ENCODE data around the gene C19orf73.
"Not testable (repeated sequence)": the region's sequence is repeated elsewhere in the genome, so short reads cannot be mapped to it uniquely, and the experiment has no call there.

The C19orf73 gene

DNA sequence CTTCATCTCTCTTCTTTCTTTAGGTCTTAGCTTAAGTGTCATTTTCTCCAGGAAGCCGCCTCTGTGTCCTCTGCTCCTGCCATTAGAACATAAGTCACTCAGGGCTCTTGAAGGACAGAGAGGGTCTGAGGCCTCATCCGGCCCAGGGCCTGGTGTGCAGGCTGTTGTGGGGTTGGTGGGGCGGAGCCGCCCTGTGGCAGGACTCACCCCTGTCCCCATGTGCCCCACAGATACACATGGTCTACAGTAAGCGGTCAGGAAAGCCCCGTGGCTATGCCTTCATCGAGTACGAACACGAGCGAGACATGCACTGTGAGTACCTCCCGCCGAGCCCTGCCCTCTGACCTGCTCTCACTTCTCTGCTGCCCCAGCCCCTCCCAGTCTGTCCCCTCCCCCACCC, 17.8 kb downstream of the C19orf73 start:
- no peak for DNase-seq (ENCODE audit: low read depth in 2 of 2)

DNA sequence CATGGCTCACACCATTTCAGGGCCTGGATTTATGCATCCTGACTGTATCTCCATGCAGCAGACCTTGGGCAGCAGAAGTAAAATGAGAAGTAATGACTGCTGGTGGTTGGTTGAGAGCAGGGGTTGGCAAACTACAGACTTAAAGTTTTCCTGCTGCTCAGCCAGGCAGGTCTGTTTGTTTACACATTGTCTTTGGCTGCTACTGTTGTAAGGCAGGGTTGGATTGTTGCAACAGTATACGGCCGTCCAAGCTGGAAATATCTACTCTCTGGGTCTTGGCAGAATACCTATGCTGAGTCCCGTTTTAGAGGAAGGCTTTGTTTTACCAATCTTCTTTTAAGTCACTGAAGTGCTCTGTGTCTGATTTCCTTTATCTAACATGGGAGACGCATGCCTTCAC, 20.1 kb downstream of the C19orf73 start:
- no peak for DNase-seq (ENCODE audit: low read depth in 2 of 2)

DNA sequence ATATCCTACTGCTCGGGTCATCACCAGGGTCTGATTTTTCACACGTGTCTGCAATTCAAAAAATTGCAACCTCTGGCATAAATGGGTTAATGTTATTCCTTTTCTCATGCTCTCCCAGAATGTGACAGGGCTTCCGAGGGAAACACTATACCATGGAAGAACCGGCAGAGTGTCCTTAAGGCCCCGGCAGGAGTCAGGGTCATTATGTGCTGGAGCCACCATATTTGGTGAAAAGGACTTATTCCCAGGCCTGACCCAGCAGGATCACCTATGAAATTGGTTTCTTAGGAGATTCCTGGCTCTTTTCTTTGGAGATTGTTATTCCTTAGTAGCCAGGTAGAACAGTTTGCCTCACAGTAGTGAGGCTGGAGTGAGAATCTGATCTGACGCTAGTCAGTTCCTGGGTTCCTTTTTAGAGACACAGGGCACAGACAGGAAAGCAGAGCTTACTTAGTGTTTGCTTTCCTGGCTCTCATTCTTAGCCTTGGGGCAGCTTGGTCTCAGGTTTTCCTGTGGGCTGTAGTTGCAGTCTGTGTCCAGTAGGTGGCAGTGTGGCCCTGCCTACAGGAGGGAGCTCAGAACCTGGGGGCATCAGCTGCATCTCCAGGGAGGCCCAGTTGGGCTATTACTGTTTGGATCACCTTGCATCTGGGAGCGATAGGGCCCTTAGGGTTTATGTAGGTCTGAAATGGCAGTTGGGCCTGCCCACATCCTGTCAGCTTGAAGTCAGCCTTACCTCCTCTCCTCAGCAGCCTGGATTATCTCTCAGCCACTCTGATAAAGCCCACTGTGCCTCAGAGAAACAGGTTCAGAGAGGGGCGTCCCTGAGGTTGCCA, 21.3 kb downstream of the C19orf73 start:
- DNase-seq (ENCODE audit: low read depth in 2 of 2): peak; percentile 45 to 56

DNA sequence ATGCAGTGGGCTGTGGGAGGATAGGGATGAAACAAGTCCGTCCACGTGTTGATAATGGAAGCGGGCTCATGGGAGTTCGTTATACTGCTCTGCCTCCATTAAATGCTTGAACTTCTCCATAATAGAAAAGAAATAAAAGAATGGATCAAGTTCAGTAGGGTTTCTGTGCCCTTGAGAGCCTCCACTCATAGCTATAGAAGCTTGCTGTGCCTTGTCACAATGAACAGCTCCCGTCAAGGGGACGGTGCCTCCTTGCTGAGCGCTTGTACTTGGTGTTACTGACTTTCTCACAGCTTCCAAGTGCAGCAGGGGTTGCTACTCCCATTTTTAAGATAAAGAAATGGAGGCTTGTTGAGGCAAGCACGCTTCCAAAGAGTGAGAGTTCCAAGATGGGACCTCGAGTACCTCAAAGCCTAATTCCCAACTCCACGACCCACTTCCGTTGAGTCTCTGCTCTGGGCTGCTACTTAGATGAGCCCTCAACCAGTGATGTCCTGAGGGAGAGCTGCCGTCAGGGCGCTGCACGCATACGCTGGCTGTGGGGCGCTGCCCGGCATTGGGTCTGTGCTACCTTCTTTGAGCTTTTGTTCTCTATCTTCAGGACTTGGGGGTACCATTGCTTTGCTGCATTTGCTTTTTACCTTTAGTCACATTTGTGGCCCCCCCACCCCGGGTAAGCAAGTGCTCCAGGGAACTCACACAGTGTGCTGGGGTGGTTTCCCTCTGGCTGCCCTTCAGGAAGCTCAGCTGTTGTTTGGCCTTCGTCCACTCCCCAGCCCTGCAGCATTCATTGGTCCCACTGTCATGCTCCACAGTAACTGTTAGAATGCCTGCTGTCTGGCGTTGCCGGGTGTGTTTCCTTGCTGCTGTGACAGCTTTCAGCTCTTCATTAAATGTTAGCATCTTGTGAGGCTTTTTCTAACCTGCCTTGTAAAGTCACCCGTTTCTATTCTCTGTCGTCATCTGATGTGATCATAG, 24.1 kb downstream of the C19orf73 start:
- DNase-seq (ENCODE audit: low read depth in 2 of 2): no peak

DNA sequence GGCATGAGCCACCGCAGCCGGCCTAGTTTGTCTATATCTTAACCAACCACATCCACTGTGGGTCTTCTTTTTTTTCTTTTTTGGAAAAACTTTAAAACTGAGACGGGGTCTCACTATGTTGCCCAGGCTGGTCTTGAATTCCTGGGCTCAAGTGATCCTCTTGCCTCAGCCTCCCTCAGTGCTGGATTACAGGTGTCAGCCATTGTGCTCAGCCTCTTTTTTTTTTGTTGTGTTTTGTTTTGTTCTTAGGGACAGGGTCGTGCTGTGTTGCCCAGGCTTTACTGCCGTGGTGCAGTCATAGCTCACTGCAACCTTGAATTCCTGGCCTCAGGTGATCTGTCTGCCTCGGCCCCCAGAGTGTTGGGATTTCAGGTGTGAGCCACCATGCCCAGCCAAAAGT, 26.3 kb downstream of the C19orf73 start:
- DNase-seq (ENCODE audit: low read depth in 2 of 2): no peak

DNA sequence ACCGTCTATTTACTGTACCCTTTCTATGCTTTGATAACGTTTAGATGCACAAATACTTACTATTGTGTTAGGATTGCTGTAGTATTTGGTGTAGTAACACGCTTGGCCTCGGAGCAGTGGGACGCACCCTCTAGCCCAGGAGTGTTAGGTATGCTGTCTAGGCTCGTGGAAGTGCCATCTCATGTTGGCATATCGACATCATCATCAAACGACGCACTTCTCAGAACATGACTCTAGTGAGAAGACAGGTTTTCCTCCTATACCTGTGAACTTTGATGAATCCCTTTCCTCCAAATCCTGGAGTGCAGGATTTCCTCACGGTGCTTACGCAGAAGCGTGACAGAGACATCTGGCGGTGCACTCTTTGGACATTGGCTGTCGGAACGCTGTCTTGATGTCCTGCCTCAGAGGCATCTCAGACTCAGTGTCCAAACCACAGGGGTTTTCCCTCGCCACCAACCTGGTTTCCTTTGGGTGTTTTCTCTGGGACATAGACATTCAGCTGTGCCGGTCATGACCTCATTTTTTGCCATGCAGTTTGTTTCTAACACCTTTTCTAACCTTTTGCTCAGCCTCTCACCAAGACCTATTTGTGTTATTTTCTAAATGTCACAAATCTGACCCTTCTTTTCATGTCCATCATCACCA, 27.4 kb downstream of the C19orf73 start:
- DNase-seq (ENCODE audit: low read depth in 2 of 2): no peak

DNA sequence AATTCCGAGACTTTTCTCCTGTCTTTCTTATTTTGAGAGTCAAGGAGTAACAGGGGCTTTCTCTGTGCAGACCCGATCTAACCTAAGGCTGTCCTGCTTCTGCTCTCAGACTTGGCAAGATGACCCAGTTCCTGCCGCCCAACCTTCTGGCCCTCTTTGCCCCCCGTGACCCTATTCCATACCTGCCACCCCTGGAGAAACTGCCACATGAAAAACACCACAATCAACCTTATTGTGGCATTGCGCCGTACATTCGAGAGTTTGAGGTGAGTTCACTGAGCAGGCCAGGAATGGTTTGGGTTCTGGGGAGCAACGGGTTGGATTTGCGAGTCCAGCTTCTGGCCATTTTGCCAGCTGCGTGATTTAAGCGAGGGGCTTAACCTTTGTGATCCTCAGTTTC, 32.6 kb downstream of the C19orf73 start:
- DNase-seq (ENCODE audit: low read depth in 2 of 2): no peak

DNA sequence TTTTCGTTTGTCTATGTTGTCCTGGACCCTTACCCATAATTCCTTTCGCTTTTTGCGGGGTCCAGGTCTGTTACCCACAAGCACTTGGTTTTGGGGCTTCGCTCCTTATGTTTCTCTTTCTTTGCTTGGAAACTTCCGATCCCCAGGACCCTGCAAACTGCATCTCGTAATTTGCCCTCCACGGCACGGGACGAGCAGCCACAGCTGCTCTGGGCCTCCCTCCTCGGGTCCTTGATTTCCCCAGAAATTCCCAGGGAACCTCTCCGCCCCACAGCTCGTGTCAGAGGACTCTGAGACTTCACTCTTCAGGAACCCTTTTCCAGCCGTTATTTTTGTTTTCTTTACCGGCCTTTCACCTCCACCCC, 33.1 kb downstream of the C19orf73 start:
- no peak for DNase-seq (ENCODE audit: low read depth in 2 of 2)

DNA sequence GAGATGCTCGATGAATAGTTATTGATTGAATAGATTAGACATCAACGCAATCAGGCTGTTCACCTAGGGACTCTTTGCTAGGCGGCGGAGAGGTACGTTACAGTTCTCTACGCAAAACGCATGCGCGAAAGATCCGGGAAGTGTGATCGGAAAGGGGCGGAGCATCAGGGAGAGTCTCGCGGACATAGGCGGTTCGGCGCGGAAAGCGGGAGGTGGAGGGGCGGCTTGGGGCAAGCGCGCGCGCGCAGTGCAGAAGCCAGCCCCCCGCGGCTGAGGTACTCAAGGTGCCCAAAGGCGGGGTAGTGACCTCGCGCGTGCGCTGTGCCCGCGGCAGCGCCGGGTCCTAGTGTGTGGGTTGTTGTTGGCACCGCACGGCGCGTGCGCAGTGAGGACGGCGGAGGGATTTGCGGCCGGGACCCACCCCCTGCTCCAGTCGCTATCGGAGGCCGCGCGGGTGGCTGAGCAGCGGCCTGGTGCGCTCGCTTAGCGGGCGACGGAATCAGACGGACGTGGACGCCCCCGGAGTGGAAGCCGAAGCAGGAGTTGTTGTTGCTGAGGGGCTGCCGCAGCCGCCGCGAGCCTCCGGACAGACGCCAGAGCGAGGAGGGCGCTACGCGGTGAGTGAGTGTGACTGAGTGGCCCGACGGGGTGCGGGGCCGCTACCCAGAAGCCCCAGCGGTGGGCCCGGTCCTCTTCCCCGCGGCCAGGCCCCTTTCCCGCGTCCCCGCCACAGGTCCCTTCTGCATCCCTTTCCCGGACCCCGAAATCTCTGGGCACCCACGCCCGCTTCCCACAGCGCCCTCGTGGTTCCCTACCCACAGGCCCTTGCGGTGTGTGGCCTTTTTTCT, 33.7 kb downstream of the C19orf73 start, which contains the start of gene SNRNP70:
Gene SNRNP70 (plus strand): TSS at position 432 of the 848 bp plus-strand sequence. CDS start 964 bp downstream, outside the sequence.
- DNase-seq (ENCODE audit: low read depth in 2 of 2): peak; percentile 97 to 98

DNA sequence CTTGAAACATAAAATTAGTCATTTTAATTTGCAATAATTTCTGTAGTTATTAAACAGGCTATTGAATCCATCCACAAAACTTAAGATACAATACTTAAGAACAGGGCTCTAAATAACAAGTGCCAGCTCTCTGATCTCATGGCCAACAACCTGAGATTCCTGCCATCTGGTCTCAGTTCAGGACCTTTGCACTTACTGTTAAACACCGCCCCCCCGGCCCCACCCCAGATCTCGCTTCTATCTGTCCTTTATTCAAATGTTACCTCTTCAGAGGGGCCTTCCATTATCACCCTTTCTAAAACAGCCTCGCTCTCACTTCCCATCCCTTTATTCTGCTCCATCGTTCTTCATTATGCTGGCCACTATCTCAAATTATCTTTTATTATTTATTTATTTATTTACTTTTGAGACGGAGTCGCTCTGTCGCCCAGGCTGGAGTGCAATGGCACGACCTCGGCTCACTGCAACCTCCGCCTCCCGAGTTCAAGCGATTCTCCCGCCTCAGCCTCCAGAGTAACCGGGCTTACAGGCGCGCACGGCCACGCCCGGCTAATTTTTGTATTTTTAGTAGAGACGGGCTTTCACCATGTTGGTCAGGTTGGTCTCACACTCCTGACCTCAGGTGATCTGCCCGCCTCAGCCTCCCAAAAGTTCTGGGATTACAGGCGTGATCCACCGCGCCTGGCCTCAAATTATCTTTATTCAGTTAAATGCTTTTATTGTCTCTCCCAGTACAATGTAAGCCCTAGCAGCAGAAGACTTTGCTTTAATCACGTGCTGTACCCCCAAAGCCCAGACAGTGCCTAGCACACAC, 34.5 kb downstream of the C19orf73 start:
- DNase-seq (ENCODE audit: low read depth in 2 of 2): no peak

DNA sequence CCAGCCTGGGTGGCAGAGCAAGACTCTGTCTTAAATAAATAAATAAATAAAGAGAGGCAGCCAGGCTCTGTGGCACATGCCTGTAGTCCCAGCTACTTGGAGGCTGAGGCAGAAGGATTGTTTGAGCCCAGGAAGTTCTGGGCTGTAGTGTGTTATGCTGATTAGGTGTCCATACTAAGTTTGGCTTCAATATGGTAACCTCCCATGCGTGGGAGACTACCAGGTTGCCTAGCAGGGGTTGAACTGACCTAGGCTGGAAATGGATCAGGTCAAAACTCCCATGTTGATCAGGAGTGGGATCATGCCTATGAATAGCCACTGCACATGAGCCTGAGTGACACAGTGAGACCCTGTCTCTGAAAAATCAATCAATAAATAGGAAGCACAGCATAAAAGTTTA, 37.7 kb downstream of the C19orf73 start:
- DNase-seq (ENCODE audit: low read depth in 2 of 2): no peak

DNA sequence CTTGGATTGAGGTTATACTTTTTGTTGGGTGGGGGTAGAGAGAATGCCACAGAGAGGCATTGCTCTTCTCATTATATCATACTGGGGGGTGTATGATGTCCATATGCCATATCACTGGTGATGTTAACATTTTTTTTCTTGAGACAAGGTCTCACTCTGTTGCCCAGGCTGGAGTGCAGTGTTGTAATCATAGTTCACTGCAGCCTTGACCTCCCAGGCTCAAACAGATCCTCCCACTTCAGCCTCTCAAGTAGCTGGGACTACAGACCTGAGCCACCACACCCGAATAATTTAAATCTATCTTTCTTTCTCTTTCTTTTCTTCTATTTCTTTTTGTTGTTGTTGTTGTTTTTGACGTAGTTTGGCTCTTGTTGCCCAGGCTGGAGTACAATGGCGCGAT, 38.6 kb downstream of the C19orf73 start:
- no peak for DNase-seq (ENCODE audit: low read depth in 2 of 2)

DNA sequence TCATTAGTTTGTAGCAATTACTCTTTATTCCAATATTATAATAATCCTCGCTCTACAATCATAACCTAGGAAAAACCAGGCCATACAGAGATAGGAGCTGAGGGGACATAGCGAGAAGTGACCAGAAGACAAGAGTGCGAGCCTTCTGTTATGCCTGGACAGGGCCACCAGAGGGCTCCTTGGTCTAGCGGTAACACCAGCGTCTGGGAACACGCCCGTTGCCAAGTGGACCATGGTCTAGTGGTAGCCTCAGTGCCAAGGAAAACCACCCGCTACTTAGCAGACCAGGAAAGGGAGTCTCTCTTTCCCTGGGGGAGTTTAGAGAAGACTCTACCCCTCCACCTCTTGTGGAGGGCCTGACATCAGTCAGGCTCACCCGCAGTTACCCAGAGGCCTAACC, 44.1 kb downstream of the C19orf73 start:
- DNase-seq (ENCODE audit: low read depth in 2 of 2): not testable (repeated sequence)

DNA sequence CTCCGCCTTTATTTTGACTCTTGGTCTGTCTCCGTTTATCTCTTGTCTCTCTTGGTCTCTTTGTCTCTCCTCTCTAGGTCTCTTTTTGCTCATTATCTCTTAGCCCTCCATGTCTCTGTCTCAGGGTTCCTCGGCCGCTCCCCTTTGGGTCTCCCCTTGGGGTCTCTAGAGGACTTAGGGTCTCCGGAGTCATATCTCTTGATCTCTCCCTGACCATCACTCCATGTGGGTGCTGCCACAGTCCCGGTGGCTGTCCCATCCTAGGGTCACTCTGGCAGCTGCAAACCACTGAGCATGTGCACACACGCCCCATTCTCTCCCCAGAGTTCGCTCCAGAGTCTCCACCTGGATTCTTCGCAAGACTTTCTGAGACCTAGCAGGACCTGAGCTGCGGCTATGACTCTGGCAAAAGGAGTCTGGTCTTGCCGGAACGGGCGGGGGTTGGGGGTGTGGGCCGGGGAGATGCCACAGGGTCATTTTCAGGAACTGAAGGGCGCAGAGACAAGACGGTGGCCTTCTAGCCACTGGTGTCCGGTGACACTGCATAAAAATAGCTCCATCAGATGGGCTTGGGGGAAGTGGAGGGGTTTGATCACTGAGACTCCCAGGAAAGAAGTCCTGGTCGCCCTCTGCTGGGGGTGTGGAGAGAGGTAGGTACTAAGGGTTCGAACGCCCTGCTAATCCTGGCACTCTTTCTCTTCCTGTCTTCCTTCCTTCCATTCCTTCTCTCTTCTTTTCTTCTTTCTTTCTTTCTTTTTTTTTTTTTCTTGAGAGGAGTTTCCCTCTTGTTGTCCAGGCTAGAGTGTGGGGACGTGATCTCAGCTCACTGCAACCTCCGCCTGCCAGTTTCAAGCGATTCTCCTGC, 45.2 kb downstream of the C19orf73 start:
- DNase-seq (ENCODE audit: low read depth in 2 of 2): no peak

DNA sequence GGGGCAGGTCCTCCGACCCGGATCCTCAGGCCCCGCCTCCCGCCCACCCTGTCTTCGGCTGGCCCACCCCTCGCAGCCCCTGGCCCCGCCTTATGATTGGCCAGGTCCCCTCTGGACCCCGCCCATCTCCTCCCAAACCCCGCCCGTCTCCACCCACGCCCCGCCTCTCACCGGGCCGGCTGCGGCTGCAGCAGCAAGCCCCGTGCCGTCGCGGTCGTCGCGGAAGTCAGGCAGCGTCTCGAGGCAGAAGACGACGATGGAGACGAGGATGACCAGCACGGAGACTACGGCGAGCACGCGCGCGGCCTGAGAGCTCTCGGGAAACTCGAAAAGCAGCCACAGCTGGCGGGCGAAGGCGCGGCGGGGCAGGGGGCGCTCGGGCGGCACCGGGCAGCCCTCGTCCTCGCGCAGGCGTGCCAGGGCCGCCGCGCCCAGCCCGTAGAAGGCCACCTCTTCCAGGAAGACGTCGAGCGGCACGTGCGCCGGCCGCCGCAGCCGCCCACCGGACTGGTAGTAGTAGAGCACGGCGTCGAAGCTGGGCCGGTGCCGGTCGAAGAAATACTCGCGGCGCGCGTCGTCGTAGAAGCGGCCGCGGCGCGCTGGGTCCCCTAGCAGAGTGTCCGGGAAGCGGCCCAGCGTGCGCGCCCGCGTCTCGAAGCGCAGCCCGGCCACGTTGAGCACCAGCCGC, 46.9 kb downstream of the C19orf73 start:
- no peak for DNase-seq (ENCODE audit: low read depth in 2 of 2)

DNA sequence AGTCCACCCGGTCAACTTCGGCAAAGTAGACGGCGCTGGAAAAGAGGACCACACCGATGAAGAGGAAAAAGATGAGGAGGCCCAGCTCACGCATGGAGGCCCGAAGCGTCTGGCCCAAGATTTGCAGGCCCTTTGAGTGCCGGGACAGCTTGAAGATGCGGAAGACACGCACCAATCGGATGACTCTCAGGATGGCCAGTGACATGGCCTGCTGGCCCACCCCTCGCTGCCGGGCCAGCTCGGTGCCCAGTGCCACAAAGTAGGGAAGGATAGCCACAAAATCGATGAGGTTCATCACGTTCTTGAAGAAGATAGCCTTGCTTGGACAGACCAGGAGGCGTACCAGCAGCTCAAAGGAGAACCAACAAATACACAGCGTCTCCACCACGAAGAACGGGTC, 48.5 kb downstream of the C19orf73 start:
- DNase-seq (ENCODE audit: low read depth in 2 of 2): no peak

DNA sequence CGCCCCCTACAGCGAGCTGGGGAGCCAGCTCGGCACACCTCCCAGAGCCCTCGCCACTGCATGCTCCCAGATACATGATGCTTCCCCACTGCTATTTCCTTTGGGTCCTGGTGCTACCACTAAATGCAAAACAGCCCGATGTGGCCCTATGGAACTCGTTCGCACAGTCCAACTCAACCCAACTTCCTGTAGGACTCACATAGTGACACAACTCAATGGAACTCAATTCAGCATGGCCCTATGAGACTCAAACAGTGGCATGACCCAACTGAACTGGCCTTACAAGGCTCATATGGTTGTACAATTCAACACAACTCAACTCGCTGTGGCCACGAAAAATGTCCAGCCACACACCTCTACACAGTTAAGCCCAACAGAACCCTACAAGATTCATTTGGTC, 49.9 kb downstream of the C19orf73 start:
- DNase-seq (ENCODE audit: low read depth in 2 of 2): no peak
